Measurements from ENCODE around the gene FKRP. TPM values are rescaled to one million over a fixed set of nuclear protein-coding genes. Genes with fewer than 3 reads are reported as not detected.

The FKRP gene
- total and polyA plus RNA-seq, 8 donors: 6.0 to 76.3 (median 9.7) TPM

GRCh38 chr19:46732172-46732938, 13.5 kb upstream of the FKRP start:
- H3K27ac ChIP-seq: peak overlapping the region in 2 of 5 donors; percentile 49 to 59
- no peak for TF ChIP-seq POLR2AphosphoS5 (IDR thresholded peaks at IDR 0.05)
- no peak for TF ChIP-seq EP300 (IDR thresholded peaks at IDR 0.05)
- TF ChIP-seq, protein P1, sequence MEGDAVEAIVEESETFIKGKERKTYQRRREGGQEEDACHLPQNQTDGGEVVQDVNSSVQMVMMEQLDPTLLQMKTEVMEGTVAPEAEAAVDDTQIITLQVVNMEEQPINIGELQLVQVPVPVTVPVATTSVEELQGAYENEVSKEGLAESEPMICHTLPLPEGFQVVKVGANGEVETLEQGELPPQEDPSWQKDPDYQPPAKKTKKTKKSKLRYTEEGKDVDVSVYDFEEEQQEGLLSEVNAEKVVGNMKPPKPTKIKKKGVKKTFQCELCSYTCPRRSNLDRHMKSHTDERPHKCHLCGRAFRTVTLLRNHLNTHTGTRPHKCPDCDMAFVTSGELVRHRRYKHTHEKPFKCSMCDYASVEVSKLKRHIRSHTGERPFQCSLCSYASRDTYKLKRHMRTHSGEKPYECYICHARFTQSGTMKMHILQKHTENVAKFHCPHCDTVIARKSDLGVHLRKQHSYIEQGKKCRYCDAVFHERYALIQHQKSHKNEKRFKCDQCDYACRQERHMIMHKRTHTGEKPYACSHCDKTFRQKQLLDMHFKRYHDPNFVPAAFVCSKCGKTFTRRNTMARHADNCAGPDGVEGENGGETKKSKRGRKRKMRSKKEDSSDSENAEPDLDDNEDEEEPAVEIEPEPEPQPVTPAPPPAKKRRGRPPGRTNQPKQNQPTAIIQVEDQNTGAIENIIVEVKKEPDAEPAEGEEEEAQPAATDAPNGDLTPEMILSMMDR (IDR thresholded peaks at IDR 0.05): no peak
- no peak for TF ChIP-seq POLR2A (IDR thresholded peaks at IDR 0.05)
- H3K4me3 ChIP-seq: no peak overlapping the region
- 82 to 93% (median 83%) methylated on average over 26 to 28 of the region's 28 CpGs for WGBS, 5 donors
- intact Hi-C loops (cut with DNase I; ENCODE audit: low total_unique reads): no loop called here
- no peaks in the 10 kb centered on the region for H3K9me3 ChIP-seq
- H3K36me3 ChIP-seq: peaks cover 73 to 100% (median 99%) of the 10 kb centered on the region in 4 donors
- H3K27me3 ChIP-seq: no peaks in the 10 kb centered on the region
- DNase-seq: no peak
- H3K4me1 ChIP-seq: peaks cover 9 to 83% (median 31%) of the 10 kb centered on the region in 4 donors

GRCh38 chr19:46732966-46733689, 12.7 kb upstream of the FKRP start:
- intact Hi-C loops (cut with DNase I; ENCODE audit: low total_unique reads): no loop called here
- Histone ChIP-seq H3K27me3 (no peaks in the 10 kb centered on the region), H3K36me3 (peaks cover 71 to 100% (median 99%) of the 10 kb centered on the region in 4 donors), H3K4me3 (no peak overlapping the region), H3K27ac (peak overlapping the region in 2 of 5 donors; percentile 49 to 59), H3K4me1 (peaks cover 11 to 89% (median 36%) of the 10 kb centered on the region in 4 donors), H3K9me3 (no peaks in the 10 kb centered on the region)
- no peak for DNase-seq
- 74 to 85% (median 81%) methylated on average over 10 to 23 of the region's 23 CpGs for WGBS, 5 donors
- TF ChIP-seq, protein P1 (IDR thresholded peaks at IDR 0.05): no peak

DNA sequence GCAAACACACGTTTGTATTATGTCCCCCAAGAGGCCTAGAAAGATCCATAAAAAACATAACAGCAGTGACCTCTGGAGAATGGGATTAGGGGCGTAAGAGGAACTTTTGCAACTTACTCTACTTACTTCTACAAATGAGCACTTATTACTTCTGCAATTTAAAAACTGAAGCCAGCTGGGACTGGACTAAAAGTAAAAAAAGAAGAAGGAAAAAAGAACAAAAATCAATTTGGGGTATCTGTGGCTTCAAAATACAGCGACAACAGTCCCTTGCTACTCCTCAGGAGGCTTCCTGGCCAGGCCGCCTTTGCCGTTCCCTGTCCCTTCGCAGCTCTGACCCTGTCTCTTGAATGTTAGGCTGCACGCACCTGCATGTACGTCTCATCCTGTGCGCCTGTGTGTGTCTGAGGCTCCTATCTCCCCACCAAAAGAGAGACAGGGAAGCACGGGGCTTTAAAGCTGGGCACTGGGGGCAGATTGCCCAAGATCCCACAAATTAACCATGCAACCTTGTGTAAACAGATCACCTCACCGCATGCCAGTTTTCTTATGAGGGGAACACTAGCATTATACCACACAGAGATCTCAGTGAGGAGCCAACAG, 12.1 kb upstream of the FKRP start:
- intact Hi-C loops (cut with DNase I; ENCODE audit: low total_unique reads): no loop called here
- DNase-seq: no peak
- 71 to 85% (median 84%) methylated on average over 11 of the region's 11 CpGs for WGBS, 5 donors
- Histone ChIP-seq H3K9me3 (no peaks in the 10 kb centered on the region), H3K4me1 (peaks cover 11 to 85% (median 37%) of the 10 kb centered on the region in 4 donors), H3K4me3 (no peak overlapping the region), H3K36me3 (peaks cover 66 to 100% (median 99%) of the 10 kb centered on the region in 4 donors), H3K27me3 (no peaks in the 10 kb centered on the region), H3K27ac (peak overlapping the region in 2 of 5 donors; percentile 49 to 59)
- no peak for TF ChIP-seq EP300 (IDR thresholded peaks at IDR 0.05)
- TF ChIP-seq, protein P1 (IDR thresholded peaks at IDR 0.05): no peak
- no peak for TF ChIP-seq POLR2AphosphoS5 (IDR thresholded peaks at IDR 0.05)
- TF ChIP-seq POLR2A (IDR thresholded peaks at IDR 0.05): no peak

GRCh38 chr19:46736531-46737297, 9.1 kb upstream of the FKRP start:
- peaks cover 43 to 89% (median 81%) of the 10 kb centered on the region in 4 donors for H3K36me3 ChIP-seq
- H3K27ac ChIP-seq: peak overlapping the region in 3 of 5 donors; percentile 9 to 43 (median 10)
- intact Hi-C loops (cut with DNase I; ENCODE audit: low total_unique reads): no loop called here
- 52 to 66% (median 56%) methylated on average over 19 to 22 of the region's 22 CpGs for WGBS, 5 donors
- TF ChIP-seq, protein P1 (IDR thresholded peaks at IDR 0.05): no peak
- H3K4me1 ChIP-seq: peaks cover 22 to 86% (median 48%) of the 10 kb centered on the region in 4 donors
- DNase-seq: peak; percentile 42 to 62
- H3K4me3 ChIP-seq: no peak overlapping the region
- H3K9me3 ChIP-seq: no peaks in the 10 kb centered on the region
- no peaks in the 10 kb centered on the region for H3K27me3 ChIP-seq

Data from stomach (tissue), 9 donors.